Epidermal melanocyte (primary cell): ENCODE measurements around the gene WIF1.

Experiments used
- DNase-seq: peaks from one replicate; pipeline ENCODE4 v3.0.0; 2011; ENCODE audit warnings: low spot score; ENCODE audit not compliant: insufficient read length

WIF1 gene, protein sequence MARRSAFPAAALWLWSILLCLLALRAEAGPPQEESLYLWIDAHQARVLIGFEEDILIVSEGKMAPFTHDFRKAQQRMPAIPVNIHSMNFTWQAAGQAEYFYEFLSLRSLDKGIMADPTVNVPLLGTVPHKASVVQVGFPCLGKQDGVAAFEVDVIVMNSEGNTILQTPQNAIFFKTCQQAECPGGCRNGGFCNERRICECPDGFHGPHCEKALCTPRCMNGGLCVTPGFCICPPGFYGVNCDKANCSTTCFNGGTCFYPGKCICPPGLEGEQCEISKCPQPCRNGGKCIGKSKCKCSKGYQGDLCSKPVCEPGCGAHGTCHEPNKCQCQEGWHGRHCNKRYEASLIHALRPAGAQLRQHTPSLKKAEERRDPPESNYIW

DNA sequence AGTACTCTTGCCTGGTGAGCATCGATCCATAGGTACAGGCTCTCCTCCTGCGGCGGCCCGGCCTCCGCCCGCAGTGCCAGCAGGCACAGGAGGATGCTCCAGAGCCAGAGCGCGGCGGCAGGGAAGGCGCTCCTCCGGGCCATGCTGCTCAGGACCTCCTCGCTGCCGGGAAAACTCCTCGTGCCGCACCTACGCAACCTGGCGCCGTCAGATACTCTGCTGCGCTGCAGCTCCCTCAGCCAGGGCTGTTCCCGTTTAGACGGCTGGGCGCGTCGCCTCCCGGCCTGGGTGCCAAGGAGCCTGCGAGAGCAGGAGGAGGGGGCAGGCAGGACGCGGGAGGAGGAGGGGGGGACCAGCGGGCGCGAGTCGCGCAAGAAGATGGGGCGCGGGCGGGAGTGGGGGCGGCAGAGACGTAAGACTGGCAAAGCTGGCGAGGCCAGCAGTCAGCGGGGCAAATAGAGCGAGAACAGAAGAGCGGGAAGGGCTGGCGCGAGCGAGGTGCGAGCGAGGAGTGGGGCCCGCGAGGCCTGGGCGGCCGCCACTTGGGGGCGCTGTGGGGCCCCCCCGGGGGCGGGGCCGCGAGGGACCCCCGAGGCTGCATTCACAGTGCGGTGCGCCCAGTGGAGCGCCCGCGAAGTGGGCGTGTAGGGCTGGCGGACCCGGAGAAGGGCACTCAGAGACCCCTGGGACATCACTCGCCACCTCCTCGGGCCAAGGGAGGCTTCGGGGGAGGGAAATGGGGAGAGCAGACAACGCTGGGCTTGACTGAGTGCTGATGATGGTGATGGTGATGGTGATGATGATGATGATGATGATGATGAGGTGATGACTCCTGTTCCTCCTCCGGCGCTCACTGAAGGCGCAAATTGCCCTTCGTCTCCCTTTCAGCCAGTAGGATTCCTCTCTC, at the start of gene WIF1:
TSS of gene WIF1 (minus strand) at position 257 of the 907 bp plus-strand sequence. CDS start at position 143, 114 bp downstream.
- no peak for DNase-seq

DNA sequence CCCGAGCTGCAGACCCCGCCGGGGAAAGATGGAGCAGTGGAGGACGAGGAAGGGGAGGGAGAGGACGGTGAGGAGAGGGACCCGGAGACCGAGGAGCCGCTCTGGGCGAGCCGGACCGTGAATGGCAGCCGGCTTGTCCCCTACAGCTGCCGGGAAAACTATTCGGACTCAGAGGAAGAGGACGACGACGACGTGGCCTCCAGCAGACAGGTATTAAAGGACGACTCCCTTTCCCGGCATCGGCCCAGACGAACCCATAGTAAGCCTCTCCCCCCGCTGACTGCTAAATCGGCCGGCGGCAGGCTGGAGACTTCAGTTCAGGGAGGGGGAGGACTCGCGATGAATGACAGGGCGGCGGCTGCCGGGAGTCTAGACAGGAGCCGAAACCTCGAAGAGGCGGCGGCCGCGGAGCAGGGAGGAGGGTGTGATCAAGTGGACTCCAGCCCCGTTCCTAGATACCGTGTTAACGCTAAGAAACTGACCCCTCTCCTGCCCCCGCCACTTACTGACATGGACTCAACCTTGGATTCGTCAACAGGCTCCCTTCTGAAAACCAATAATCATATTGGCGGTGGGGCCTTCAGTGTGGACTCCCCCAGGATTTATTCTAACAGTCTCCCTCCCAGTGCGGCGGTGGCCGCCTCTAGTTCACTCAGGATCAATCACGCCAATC, 49.2 kb upstream of the WIF1 start:
- DNase-seq: no peak

- DNase-seq: peak; percentile 92
These were observed 48.5 kb upstream of the WIF1 start, which contains the start of gene LEMD3 for GRCh38 chr12:65169320-65170208. Gene LEMD3, plus strand, starts transcription at chr12:65169583. Its CDS starts 14 bp downstream, at chr12:65169597.

DNA sequence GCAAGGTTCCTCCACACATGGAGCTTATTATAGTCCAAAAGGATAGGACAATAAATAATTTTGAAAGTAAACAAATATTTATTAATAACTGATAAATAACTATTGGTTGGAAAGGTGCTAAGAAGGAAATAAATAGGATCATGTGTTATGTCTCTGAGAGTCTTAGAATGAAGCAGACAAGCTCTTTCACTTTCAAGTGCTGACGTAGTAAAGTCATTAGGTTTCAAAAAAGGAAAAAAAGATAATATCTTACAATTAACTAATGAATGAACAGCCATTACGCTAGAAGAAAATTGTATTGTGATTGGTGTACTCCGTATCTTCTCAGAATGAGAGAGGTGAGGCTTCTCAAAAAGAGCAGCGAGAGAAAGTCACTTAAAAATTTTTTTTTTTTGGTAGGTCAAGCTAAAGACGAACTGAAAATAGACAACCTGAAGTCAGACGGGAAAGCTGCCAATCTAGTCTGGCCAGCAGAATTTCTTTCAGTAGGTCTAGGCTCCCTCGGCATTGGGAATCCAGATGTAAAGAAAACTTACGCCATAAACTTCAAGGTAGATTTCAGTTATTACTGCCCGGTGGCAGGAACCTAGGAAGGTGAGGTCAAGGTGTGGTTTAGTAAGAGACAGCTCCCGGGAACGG, 47.7 kb upstream of the WIF1 start:
- no peak for DNase-seq

- DNase-seq: no peak
These were observed 43.7 kb upstream of the WIF1 start for GRCh38 chr12:65164774-65165173.

GRCh38 chr12:65164244-65164643, 43.1 kb upstream of the WIF1 start:
- DNase-seq: no peak

GRCh38 chr12:65162609-65163008, 41.5 kb upstream of the WIF1 start:
- no peak for DNase-seq

- DNase-seq: no peak
These were observed 36.0 kb upstream of the WIF1 start for GRCh38 chr12:65157091-65157490.

- no peak for DNase-seq
These were observed 35.3 kb upstream of the WIF1 start for GRCh38 chr12:65156366-65156841.

GRCh38 chr12:65155784-65156183, 34.7 kb upstream of the WIF1 start:
- no peak for DNase-seq

DNA sequence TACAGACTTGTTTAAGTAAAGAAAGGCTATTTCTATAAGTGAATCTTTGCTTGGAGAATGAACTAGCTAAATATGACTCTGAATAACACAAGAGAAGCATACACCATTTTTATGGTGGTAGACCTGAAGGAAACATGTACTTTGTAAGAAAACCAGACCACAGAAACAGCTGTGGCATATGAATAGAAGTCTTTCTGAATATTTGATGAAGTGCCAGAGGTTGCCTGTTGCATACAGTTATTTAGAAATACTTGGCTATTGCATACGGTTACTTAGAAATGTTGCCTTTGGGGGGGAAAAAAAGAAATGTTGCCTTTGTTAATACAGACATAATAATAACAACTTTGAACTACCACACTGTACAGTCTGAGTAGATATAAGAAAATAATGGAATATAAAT, 31.5 kb upstream of the WIF1 start:
- DNase-seq: no peak

GRCh38 chr12:65152012-65152411, 30.9 kb upstream of the WIF1 start:
- DNase-seq: no peak

GRCh38 chr12:65147312-65147905, 26.3 kb upstream of the WIF1 start:
- DNase-seq: no peak

DNA sequence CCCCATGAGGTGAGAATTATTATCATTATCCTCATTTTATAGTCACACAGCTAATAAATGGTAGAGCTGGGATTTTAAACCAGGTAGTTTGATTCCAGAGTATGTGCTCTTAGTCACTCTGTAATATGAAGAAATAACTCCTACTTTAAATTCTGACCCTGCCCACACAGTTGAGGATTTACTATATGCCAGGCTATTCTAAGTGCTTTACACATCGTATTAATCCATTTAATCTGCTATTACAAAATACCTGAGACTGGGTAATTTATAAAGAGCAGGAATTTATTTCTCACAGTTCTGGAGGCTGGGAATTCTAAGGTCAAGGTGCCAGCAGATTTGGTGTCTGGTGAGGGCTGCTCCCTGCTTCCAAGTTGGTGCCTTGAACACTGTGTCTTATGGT, 19.6 kb upstream of the WIF1 start:
- DNase-seq: no peak

- DNase-seq: no peak
These were observed 18.3 kb upstream of the WIF1 start for GRCh38 chr12:65139389-65139788.

DNA sequence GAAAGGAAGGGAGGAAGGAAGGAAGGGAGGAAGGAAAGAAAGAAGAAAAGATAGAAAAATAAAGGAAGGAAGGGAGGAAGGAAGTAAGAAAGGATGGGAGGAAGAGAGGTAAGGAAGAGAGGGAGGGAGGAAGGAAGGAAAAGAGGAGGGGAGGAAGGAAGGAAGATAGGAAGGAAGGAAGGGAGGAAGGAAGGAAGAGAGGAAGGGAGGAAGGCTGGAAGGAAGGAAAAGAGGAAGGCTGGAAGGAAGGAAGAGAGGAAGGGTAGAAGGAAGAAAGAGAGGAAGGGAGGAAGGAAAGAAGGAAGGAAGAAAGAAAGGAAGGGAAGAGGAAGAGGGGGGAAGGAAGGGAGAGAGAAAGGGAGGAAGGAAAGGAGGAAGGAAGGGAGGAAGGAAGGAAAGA, 12.8 kb upstream of the WIF1 start:
- DNase-seq: no peak

DNA sequence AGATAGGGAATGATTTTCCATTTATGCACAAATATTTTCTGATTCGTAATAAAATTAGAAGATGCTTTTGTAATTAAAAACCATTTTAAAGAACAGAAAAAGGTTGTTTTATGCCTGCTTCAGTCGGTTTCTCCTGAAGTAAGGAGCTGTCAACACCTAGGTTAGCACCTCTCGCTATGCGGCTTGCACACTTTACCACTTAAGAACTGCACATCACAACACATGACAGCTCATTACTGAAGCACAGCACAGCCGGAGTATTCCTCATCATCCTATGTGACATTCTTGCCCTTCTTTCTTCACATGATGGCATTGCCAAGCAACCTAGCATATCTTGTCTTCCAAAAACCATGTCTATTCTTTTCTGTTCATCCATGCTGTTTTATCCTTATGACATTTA, 5.4 kb upstream of the WIF1 start:
- no peak for DNase-seq

DNA sequence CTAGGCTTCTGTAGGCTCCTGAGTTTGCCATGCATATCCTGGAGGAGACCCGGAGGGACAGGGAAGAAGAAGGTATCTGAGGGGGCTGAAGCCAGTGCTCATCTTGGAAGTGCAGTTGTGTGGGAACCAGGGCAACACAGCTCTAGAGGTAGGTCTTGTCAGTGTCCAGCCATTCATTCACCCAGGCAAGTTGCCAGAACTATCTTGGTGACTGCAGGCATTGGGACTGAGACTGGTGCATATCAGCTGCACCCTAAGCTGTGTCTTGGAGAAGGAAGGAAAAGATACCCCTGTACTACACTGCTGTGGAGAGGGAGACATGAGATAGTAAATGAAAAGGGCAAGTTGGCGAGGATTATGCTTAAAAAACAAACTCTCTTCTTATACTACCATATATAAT, 4.9 kb upstream of the WIF1 start:
- DNase-seq: no peak

GRCh38 chr12:65125247-65125646, 4.1 kb upstream of the WIF1 start:
- no peak for DNase-seq
